GM12872 (cell line): ENCODE data around the gene APOM.

Experiments used
- CTCF ChIP-seq: IDR thresholded peaks from 3 replicates; pipeline ENCODE4 v1.5.1; 2011; ENCODE audit warnings: low read depth, mild to moderate bottlenecking, low read length, moderate library complexity; ENCODE audit not compliant: insufficient read depth

APOM gene

GRCh38 chr6:31615748-31616147 is 39.9 kb upstream of the APOM start:
- TF ChIP-seq CTCF, result no peak

GRCh38 chr6:31617010-31617409 is 38.7 kb upstream of the APOM start:
- no peak for TF ChIP-seq CTCF

GRCh38 chr6:31619805-31620585 is 35.7 kb upstream of the APOM start:
- TF ChIP-seq CTCF, result no peak

- TF ChIP-seq CTCF, result no peak
Observed at GRCh38 chr6:31620586-31621319, 34.9 kb upstream of the APOM start, which contains the start of gene PRRC2A. Gene PRRC2A (plus strand): TSS chr6:31620715. CDS start chr6:31622790, 2,075 bp downstream.

GRCh38 chr6:31621320-31621939 is 34.3 kb upstream of the APOM start:
- TF ChIP-seq CTCF, result no peak

GRCh38 chr6:31621991-31622390 is 33.7 kb upstream of the APOM start:
- no peak for TF ChIP-seq CTCF

GRCh38 chr6:31622684-31623091 is 33.0 kb upstream of the APOM start:
- no peak for TF ChIP-seq CTCF
